Neural cell (in vitro differentiated cells): ENCODE data around the gene SAMD9.

ENCODE experiments used
- EP300 ChIP-seq: fragments of 450-650 bp; conservative IDR thresholded peaks from 2 replicates; pipeline ENCODE4 v1.6.1; 2014; ENCODE audit warnings: antibody characterized with exemption, mild to moderate bottlenecking, moderate library complexity; ENCODE audit not compliant: poor library complexity, severe bottlenecking
- EZH2 ChIP-seq: fragments of 200-600, 300-800 bp; shearing (Covaris generic), sonication (generic); IDR thresholded peaks from 2 replicates; pipeline ENCODE4 v1.6.1; 2014; ENCODE audit warnings: antibody characterized with exemption, low read length, borderline replicate concordance, mild to moderate bottlenecking; ENCODE audit not compliant: insufficient read depth, poor library complexity, severe bottlenecking
- MXI1 ChIP-seq: fragments of 450-650 bp; conservative IDR thresholded peaks from 2 replicates; pipeline ENCODE4 v1.6.1; 2014; ENCODE audit warnings: antibody characterized with exemption, mild to moderate bottlenecking; ENCODE audit not compliant: poor library complexity, severe bottlenecking
- POLR2AphosphoS5 ChIP-seq: IDR thresholded peaks from 2 replicates; pipeline ENCODE4 v1.6.1; 2012
- RAD21 ChIP-seq: fragments of 450-650 bp; conservative IDR thresholded peaks from 2 replicates; pipeline ENCODE4 v1.6.1; 2014; ENCODE audit warnings: antibody characterized with exemption, mild to moderate bottlenecking, moderate library complexity
- SMC3 ChIP-seq: fragments of 450-650 bp; conservative IDR thresholded peaks from 2 replicates; pipeline ENCODE4 v1.6.1; 2014; ENCODE audit warnings: antibody characterized with exemption, mild to moderate bottlenecking, moderate library complexity; ENCODE audit not compliant: poor library complexity
- TF ChIP-seq, protein P1 (sequence below): fragments of 450-650 bp; IDR thresholded peaks from 2 replicates; pipeline ENCODE4 v1.5.1; 2014; ENCODE audit warnings: antibody characterized with exemption, mild to moderate bottlenecking, moderate library complexity; ENCODE audit not compliant: poor library complexity, severe bottlenecking
- TF ChIP-seq, protein P2 (sequence below): IDR thresholded peaks from 2 replicates; pipeline ENCODE4 v1.6.1; 2012; ENCODE audit warnings: borderline replicate concordance

DNA sequence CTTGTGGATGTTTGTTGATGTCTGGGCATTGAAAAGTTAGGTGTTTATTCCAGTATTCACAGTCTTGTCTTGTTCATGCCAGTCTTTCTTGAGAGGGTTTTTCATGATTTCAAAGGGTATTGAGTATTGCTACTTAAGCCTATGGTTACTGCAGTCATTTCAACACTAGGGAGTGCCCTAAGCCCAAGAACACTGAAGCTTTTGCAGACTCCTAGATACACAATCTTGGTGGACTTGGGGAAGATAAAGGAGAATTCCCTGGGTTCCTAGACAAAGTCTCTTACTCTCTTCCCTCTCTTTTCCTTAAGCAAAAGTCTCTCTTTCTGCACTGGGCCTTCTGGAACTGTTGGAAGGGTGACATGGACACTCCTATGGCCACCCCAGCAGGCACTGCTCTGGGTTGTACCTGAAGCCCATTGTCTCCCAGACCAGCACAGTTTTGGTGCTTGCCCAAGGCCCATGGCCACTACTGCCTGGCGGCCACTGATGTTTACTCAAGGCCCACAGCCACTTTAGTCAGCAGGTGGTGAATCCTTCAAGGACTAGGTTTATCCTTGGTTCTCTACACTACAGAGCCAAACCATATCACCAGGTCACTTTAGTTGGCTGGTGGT lies 24.9 kb downstream of the SAMD9 start:
- TF ChIP-seq POLR2AphosphoS5 (no peak), RAD21 (no peak), SMC3 (no peak), EZH2 (no peak), MXI1 (no peak), EP300 (no peak)
- TF ChIP-seq, protein P1, sequence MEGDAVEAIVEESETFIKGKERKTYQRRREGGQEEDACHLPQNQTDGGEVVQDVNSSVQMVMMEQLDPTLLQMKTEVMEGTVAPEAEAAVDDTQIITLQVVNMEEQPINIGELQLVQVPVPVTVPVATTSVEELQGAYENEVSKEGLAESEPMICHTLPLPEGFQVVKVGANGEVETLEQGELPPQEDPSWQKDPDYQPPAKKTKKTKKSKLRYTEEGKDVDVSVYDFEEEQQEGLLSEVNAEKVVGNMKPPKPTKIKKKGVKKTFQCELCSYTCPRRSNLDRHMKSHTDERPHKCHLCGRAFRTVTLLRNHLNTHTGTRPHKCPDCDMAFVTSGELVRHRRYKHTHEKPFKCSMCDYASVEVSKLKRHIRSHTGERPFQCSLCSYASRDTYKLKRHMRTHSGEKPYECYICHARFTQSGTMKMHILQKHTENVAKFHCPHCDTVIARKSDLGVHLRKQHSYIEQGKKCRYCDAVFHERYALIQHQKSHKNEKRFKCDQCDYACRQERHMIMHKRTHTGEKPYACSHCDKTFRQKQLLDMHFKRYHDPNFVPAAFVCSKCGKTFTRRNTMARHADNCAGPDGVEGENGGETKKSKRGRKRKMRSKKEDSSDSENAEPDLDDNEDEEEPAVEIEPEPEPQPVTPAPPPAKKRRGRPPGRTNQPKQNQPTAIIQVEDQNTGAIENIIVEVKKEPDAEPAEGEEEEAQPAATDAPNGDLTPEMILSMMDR = no peak
- TF ChIP-seq, protein P2, sequence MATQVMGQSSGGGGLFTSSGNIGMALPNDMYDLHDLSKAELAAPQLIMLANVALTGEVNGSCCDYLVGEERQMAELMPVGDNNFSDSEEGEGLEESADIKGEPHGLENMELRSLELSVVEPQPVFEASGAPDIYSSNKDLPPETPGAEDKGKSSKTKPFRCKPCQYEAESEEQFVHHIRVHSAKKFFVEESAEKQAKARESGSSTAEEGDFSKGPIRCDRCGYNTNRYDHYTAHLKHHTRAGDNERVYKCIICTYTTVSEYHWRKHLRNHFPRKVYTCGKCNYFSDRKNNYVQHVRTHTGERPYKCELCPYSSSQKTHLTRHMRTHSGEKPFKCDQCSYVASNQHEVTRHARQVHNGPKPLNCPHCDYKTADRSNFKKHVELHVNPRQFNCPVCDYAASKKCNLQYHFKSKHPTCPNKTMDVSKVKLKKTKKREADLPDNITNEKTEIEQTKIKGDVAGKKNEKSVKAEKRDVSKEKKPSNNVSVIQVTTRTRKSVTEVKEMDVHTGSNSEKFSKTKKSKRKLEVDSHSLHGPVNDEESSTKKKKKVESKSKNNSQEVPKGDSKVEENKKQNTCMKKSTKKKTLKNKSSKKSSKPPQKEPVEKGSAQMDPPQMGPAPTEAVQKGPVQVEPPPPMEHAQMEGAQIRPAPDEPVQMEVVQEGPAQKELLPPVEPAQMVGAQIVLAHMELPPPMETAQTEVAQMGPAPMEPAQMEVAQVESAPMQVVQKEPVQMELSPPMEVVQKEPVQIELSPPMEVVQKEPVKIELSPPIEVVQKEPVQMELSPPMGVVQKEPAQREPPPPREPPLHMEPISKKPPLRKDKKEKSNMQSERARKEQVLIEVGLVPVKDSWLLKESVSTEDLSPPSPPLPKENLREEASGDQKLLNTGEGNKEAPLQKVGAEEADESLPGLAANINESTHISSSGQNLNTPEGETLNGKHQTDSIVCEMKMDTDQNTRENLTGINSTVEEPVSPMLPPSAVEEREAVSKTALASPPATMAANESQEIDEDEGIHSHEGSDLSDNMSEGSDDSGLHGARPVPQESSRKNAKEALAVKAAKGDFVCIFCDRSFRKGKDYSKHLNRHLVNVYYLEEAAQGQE = no peak
